ENCODE measurements around the gene IFNE. TPM values are rescaled to one million over a fixed set of nuclear protein-coding genes. Genes with fewer than 3 reads are reported as not detected.

IFNE gene
- total and polyA plus RNA-seq, 12 donors, result not detected

DNA sequence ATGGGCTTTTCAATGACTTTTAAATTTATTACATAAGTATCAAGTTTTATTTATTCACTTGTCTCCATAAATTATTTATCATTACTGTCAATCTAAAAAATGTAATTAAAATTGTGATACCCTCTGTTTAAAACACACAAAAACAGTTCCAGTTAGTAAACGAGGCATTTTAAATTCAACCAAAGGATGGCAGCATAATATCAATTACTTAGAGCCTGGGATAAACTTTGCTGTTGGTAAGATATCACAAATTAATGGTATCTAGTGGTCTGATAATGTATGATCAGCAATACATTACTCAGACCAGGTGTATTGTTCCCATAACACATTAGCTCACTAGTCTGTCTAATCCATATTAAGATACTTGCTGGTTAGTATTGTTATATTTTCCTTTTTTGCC, 9.6 kb upstream of the IFNE start:
- H3K4me3 ChIP-seq, result no peak overlapping the region
- intact Hi-C loops (cut with DNase I), result no loop called here
- H3K9me3 ChIP-seq (replicated peaks in 1 of 3), result no peaks in the 10 kb centered on the region
- H3K27ac ChIP-seq, result no peak overlapping the region
- no peak for DNase-seq
- H3K4me1 ChIP-seq (replicated peaks in 1 of 2), result no peaks in the 10 kb centered on the region
- TF ChIP-seq, protein P1, sequence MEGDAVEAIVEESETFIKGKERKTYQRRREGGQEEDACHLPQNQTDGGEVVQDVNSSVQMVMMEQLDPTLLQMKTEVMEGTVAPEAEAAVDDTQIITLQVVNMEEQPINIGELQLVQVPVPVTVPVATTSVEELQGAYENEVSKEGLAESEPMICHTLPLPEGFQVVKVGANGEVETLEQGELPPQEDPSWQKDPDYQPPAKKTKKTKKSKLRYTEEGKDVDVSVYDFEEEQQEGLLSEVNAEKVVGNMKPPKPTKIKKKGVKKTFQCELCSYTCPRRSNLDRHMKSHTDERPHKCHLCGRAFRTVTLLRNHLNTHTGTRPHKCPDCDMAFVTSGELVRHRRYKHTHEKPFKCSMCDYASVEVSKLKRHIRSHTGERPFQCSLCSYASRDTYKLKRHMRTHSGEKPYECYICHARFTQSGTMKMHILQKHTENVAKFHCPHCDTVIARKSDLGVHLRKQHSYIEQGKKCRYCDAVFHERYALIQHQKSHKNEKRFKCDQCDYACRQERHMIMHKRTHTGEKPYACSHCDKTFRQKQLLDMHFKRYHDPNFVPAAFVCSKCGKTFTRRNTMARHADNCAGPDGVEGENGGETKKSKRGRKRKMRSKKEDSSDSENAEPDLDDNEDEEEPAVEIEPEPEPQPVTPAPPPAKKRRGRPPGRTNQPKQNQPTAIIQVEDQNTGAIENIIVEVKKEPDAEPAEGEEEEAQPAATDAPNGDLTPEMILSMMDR (IDR thresholded peaks at IDR 0.05), result no peak
- no peak for TF ChIP-seq POLR2A (IDR thresholded peaks at IDR 0.05)
- no peaks in the 10 kb centered on the region for H3K27me3 ChIP-seq
- H3K36me3 ChIP-seq (replicated peaks in 1 of 2), result no peaks in the 10 kb centered on the region
- WGBS, 4 donors, result 27 to 48% (median 40%) methylated on average over 1 of the region's 1 CpG

- Histone ChIP-seq H3K36me3 (replicated peaks in 1 of 2) (no peaks in the 10 kb centered on the region), H3K4me1 (replicated peaks in 1 of 2) (no peaks in the 10 kb centered on the region), H3K27me3 (no peaks in the 10 kb centered on the region), H3K9me3 (replicated peaks in 1 of 3) (no peaks in the 10 kb centered on the region), H3K4me3 (no peak overlapping the region), H3K27ac (no peak overlapping the region)
- WGBS, 4 donors, result 14 to 25% (median 21%) methylated on average over 1 of the region's 1 CpG
- intact Hi-C loops (cut with DNase I), result no loop called here
- DNase-seq, result no peak
- TF ChIP-seq, protein P1 (IDR thresholded peaks at IDR 0.05), result no peak
- TF ChIP-seq POLR2A (IDR thresholded peaks at IDR 0.05), result no peak
Measured at GRCh38 chr9:21481470-21482056, 550 bp downstream of the IFNE start.

DNA sequence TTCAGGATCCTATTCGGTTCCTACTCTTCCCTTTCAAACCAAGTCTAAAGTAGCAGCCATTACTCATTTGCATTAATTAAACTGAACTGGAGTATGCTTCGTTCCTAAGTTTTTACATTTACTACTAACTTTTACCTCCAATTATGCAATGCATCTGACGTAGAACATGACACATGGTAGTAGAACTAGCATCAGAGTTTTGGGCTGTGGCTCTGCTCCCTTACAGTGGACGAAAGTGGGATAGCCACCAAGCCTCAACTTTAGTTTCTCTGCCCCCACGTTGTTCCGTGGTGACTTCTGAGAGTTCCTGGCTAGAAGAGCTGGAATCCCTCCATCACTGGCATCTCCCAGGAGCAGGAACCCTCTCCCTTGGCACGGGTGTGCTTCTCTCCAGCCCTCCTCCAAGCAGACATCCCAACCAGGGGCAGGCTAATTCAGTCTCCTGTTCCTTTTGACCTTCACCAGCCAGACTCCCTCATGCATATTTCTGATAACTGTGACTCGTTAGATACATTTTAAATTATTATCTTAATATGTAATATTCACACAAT, 2.9 kb downstream of the IFNE start:
- Histone ChIP-seq H3K4me1 (replicated peaks in 1 of 2) (no peaks in the 10 kb centered on the region), H3K27me3 (no peaks in the 10 kb centered on the region), H3K36me3 (replicated peaks in 1 of 2) (no peaks in the 10 kb centered on the region), H3K27ac (no peak overlapping the region), H3K9me3 (replicated peaks in 1 of 3) (no peaks in the 10 kb centered on the region), H3K4me3 (no peak overlapping the region)
- intact Hi-C loops (cut with DNase I), result no loop called here
- DNase-seq, result no peak
- WGBS, 4 donors, result 59 to 68% (median 62%) methylated on average over 8 of the region's 8 CpGs
- TF ChIP-seq, protein P1 (IDR thresholded peaks at IDR 0.05), result no peak
- no peak for TF ChIP-seq POLR2A (IDR thresholded peaks at IDR 0.05)

- intact Hi-C loops (cut with DNase I), result no loop called here
Measured at GRCh38 chr9:21477466-21477865, 4.6 kb downstream of the IFNE start.

More at GRCh38 chr9:21477466-21477865, 4.6 kb downstream of the IFNE start:
- Histone ChIP-seq H3K4me1 (replicated peaks in 1 of 2) (no peaks in the 10 kb centered on the region), H3K9me3 (replicated peaks in 1 of 3) (no peaks in the 10 kb centered on the region), H3K27ac (no peak overlapping the region), H3K4me3 (no peak overlapping the region), H3K36me3 (replicated peaks in 1 of 2) (no peaks in the 10 kb centered on the region), H3K27me3 (no peaks in the 10 kb centered on the region)
- TF ChIP-seq, protein P1 (IDR thresholded peaks at IDR 0.05), result no peak
- no peak for TF ChIP-seq POLR2A (IDR thresholded peaks at IDR 0.05)
- DNase-seq, result no peak
- 57 to 76% (median 65%) methylated on average over 2 of the region's 2 CpGs for WGBS, 4 donors
